ENCODE measurements around the gene NDUFS2. TPM values are rescaled to one million over a fixed set of nuclear protein-coding genes. Genes with fewer than 3 reads are reported as not detected.

The NDUFS2 gene
- total RNA-seq, 3 donors from 2014 or later, result 102 to 129 (median 116) TPM

- DNase-seq (ENCODE audit: low spot score in 2 of 2), result no peak
Observed at GRCh38 chr1:161215076-161215475, 12.9 kb downstream of the NDUFS2 start, which contains the start of gene FCER1G. Gene FCER1G, plus strand, starts transcription at chr1:161215295. Its CDS starts 27 bp downstream, at chr1:161215322.

GRCh38 chr1:161216945-161217712 lies 15.0 kb downstream of the NDUFS2 start:
- intact Hi-C loops (cut with DNase I; ENCODE audit: low total_unique reads), result no loop called here
- TF ChIP-seq CTCF (IDR thresholded peaks at IDR 0.05) (no peak), POLR2AphosphoS5 (IDR thresholded peaks at IDR 0.05) (no peak), POLR2A (IDR thresholded peaks at IDR 0.05) (no peak)
- H3K4me3 ChIP-seq, result peak overlapping the region in 2 of 3 donors; percentile 28 to 43
- no peaks in the 10 kb centered on the region for H3K4me1 ChIP-seq
- peak overlapping the region; percentile 58 to 93 for H3K27ac ChIP-seq
- H3K9me3 ChIP-seq, result no peaks in the 10 kb centered on the region
- H3K27me3 ChIP-seq, result no peaks in the 10 kb centered on the region
- DNase-seq (ENCODE audit: low spot score in 2 of 2), result no peak
- H3K36me3 ChIP-seq, result peaks cover 5% of the 10 kb centered on the region

More at GRCh38 chr1:161215076-161215475, 12.9 kb downstream of the NDUFS2 start, which contains the start of gene FCER1G:
- Histone ChIP-seq H3K9me3 (no peaks in the 10 kb centered on the region), H3K4me3 (peak within 1 kb of the TSS; percentile 13 to 43 (median 40)), H3K4me1 (no peaks in the 10 kb centered on the region), H3K36me3 (peaks cover 5% of the 10 kb centered on the region), H3K27ac (peak within 1 kb of the TSS in 1 of 2 donors; percentile 78), H3K27me3 (no peaks in the 10 kb centered on the region)
- no peak for TF ChIP-seq POLR2AphosphoS5 (IDR thresholded peaks at IDR 0.05)
- TF ChIP-seq CTCF (IDR thresholded peaks at IDR 0.05), result no peak
- TF ChIP-seq POLR2A (IDR thresholded peaks at IDR 0.05), result no peak
- intact Hi-C loops (cut with DNase I; ENCODE audit: low total_unique reads), result no loop called here

GRCh38 chr1:161217831-161218230 lies 15.7 kb downstream of the NDUFS2 start:
- Histone ChIP-seq H3K27ac (peak overlapping the region in 1 of 2 donors; percentile 93), H3K4me1 (no peaks in the 10 kb centered on the region), H3K27me3 (no peaks in the 10 kb centered on the region), H3K4me3 (peak overlapping the region in 2 of 3 donors; percentile 19 to 28), H3K36me3 (peaks cover 5% of the 10 kb centered on the region), H3K9me3 (no peaks in the 10 kb centered on the region)
- no peak for DNase-seq (ENCODE audit: low spot score in 2 of 2)
- intact Hi-C loops (cut with DNase I; ENCODE audit: low total_unique reads), result no loop called here
- TF ChIP-seq POLR2A (IDR thresholded peaks at IDR 0.05) (no peak), CTCF (IDR thresholded peaks at IDR 0.05) (no peak), POLR2AphosphoS5 (IDR thresholded peaks at IDR 0.05) (no peak)

GRCh38 chr1:161218301-161219077 lies 16.3 kb downstream of the NDUFS2 start:
- Histone ChIP-seq H3K36me3 (peaks cover 5% of the 10 kb centered on the region), H3K27ac (peak overlapping the region in 1 of 2 donors; percentile 93), H3K4me3 (peak overlapping the region in 1 of 3 donors; percentile 28), H3K9me3 (no peaks in the 10 kb centered on the region), H3K27me3 (no peaks in the 10 kb centered on the region), H3K4me1 (no peaks in the 10 kb centered on the region)
- DNase-seq (ENCODE audit: low spot score in 2 of 2), result no peak
- TF ChIP-seq POLR2A (IDR thresholded peaks at IDR 0.05) (no peak), POLR2AphosphoS5 (IDR thresholded peaks at IDR 0.05) (no peak), CTCF (IDR thresholded peaks at IDR 0.05) (no peak)
- intact Hi-C loops (cut with DNase I; ENCODE audit: low total_unique reads), result no loop called here

Data from breast epithelium (tissue), 4 donors.